Measurements from ENCODE around the gene TMEM135.
A peak's percentile ranks its signal among the peaks of the same experiment; 100 is the strongest.
"Not testable (repeated sequence)": the region's sequence is repeated elsewhere in the genome, so short reads cannot be mapped to it uniquely, and the experiment has no call there.

Gene TMEM135

DNA sequence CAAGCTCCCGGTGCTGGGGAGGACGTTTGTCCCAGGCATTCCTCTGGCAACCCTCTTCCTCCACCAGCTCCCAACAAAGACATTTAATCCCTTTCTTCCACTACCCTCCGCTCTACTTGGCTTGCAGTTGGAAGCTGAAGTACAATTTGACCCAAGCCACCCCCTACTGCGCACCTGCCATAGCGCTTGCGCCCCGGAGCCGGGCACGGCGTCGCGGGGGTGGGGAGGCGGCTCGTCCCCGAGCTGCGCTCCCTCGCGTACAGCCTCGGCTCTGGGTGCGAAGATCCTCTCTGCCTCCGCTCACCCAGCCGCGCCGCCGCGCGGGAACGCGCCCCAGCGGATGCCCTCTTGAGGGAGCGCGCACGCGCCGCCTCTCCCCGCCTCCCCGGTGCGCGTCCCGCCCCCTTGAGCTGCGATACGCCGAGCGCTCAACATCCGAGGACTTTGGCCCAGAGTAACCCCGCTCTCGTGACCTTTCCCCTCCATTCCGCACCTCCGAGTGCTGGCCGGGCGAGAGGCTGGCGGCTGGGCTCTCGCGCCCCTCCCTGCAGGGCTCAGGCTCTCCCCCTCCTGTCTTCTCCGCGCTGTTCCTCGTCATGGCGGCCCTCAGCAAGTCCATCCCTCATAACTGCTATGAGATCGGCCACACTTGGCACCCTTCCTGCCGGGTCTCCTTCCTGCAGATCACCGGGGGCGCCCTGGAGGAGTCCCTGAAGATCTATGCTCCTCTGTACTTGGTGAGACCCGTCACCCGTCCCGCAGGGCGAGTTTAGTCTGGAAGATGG is at the start of gene TMEM135:
Gene TMEM135 (plus strand): TSS at position 485 of the 785 bp plus-strand sequence. CDS start 112 bp downstream, at position 597.
- DNase-seq (ENCODE audit: low spot score): peak; percentile 98

DNA sequence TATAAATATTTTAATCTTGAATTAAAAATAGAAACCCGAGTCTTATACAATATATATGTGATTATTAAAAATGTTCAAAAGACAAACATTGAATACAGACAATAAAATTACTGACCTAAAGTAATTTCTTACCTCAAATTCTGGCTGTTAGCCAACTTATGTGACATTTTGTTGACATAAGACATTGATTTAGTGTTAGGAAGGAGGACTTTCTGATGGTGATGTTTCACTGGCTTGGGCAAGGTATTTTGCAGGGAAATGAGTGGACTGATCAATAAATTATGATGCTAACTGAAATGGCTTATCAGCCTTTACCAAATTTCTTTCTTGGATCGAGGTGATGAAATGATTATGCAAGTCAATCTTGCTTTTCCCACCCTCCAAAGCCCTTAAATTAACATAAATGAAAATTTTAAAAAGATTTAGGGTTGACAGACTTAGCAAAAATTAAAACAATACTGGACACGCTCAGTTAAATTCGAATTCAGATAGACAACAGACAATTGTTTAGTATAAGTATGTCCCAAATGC is 49.3 kb upstream of the TMEM135 start:
- DNase-seq (ENCODE audit: low spot score): no peak

DNA sequence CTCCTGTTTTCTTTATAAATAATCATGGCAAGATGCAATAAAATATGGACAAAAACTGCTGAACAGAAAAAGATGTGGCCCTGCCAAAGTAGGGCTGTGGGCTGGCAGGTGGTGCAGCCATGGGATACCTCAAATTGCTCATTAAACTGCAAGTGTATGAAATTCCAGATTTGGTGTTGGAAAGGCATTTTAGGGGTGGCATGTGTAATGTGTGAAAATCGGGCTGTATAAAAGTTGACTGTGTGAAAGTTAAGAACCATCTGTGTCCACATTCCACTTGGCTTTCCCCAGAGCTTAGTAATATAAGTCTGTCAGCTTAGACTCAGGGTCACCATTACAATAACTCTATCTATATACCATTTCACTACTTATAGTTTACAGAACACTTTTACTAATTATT is 47.7 kb upstream of the TMEM135 start:
- DNase-seq (ENCODE audit: low spot score): no peak

DNA sequence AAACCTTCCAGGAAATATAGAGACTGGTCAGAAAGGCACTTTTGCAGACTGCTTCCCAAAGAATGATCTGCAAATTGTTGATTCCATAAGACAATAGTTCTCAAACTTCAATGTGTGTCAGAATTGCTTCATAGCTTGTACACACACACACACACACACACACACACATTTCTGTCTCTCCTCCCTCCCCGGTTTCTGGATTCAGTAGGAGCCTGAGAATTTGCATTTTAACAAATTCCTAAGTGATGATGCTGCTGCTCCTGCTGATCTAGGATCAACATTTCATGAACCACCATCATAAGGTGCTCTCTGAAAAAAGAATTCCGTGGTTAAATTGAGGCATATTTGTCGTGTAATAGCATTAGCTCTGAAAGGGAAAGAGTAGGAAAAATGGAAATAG is 47.2 kb upstream of the TMEM135 start:
- DNase-seq (ENCODE audit: low spot score): peak; percentile 57

DNA sequence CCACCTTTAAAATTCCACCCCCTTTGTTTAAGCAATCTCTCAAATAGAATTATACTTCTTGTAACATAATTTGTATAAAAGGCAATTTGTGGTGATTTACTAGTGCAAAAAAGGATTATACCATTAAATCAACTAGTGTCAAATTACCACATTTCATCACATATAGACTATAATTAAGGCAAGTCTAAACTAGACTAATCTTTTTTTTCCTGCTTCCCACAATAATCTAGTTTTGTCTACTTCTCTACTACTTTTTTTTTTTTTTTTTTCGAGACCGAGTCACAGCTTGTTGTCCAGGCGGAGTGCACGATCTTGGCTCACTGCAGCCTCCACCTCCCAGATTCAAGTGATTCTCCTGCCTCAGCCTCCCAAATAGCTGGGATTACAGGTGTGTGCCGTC is 46.4 kb upstream of the TMEM135 start:
- DNase-seq (ENCODE audit: low spot score): no peak

DNA sequence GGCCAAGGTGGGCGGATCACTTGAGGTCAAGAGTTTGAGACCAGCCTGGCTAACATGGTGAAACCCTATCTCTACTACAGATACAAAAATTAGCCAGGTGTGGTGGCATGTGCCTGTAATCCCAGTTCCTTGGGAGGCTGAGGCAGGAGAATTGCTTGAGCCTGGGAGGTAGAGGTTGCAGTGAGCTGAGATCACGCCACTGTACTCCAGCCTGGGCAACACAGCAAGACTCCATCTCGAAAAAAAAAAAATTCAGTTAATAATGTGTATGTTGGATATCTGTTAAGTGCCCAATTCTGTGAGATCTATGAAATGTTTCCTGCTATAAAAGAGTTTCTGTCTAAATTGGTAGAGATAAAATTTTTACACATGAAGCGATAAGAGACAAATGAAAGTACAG is 45.4 kb upstream of the TMEM135 start:
- not testable (repeated sequence) for DNase-seq (ENCODE audit: low spot score)

DNA sequence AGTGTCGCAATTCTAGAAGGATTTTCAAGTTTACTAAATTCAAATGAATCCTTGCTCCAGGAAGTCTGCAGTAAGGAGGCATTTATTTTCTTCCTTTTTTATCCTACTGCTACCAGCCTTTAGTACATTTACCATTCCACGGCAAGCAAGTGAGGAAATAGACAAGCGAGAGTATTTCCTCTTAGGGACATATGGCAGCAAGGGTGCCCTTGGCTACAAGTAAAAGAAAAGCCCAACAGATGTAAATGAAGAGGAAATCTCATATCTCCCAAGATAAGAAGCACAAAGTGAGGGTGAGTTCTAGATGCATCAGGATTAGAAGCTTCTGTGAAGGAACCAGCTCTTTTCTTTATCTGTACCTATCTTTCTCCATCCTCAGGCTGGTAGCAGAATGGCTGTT is 44.7 kb upstream of the TMEM135 start:
- DNase-seq (ENCODE audit: low spot score): no peak

DNA sequence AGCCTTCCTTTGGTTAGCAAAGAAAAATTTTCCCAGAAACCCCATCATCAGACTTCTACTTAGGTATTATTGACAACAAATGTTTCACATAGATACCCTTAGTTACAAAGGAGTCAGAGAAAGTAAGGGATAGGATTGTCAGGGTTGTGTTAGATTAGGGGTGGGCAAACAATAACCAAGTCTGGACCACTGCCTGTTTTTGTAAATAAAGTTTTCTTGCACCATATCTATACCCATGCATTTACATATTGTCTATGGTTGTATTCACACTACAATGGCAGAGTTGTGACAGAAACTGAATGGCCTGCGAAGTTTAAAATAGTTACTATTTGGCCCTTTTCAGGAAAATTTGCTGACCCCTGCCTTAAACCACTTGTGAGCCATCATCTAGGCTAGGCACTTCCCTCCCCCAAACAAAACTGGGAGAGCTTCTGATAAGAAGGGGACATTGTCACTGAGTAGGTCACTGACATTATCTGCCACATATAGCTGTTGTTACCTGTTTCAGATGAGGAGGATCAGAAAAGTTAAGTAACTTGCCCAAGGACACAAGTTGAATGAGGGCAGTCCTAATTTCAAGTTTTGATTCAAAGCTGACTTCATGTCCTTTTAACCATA is 40.7 kb upstream of the TMEM135 start:
- no peak for DNase-seq (ENCODE audit: low spot score)

DNA sequence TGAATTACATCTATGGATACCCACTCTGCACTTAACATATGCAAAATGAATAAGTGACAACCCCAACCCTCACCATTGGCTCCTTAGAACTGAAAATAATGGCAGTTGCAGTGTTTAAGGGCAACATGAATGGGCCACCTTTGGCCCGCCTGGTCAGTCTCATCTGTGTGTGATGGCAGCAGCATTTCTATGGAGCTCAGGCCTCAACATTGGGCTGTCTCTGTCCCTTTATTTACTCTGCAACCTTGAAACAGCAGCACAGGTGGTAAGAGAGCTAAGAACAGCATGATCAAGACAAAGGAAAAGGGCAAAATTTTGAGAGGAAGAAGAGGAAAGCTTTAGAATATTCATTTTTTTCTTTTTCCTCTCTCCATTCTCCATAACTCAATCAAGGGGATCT is 38.3 kb upstream of the TMEM135 start:
- no peak for DNase-seq (ENCODE audit: low spot score)

DNA sequence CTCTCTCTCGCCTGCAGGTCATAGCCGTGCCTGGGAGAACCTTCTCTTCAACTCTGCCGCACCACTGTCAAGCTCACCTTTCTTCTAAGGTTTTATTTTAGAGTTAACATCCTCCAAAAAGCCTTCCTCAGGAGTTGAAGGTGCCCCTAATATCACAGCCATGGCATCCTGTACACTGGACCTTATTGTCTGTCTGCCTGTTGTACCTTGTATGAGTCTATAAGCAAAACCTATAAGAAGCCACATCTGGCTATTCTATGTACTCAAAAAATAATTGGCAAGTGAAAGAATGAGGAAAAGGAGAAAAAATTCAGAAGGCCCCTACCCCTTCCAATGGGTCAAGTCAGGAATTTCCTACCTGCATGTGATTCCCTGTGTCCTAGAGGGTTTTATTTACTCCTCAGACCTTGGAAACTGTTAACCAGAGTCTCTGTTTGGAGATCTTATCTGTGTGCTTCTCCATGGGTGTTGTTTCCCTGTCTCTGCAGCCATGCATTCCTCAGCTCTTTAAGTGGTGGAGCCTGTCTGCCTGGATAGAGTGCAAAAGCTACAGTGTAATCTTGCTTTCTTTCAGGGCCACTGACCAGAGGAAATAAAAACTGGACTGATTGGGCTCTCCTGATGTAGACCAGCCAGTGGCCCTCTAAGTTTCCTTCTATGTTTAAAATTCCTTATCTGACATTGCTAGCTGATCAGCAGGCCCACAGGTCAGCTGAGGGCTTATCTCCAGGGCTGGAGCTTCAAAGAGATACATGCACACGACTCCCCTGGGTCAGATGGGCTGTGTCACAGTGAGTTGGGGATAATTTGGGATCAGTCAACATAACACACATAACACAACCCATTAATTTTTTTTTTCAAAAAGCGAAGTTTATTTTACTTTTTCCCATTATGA is 37.6 kb upstream of the TMEM135 start:
- DNase-seq (ENCODE audit: low spot score): peak; percentile 46

DNA sequence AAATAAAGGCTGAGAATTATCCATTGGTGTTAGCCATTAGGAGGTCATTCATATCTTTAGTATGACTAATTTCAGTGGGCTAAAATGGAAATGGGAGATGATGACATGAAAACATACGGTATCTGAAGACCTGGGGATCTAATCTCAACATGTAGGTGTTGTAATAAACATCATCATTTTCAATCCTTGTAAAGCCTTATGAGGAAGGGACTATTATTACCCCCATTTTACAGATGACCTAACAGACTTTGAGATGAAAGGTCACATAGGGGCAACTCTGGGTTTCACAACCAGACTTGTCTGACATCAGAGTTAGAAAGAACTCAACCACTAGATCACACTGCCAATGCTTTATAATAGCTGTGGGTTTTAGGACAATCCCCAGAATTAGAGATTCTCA is 34.8 kb upstream of the TMEM135 start:
- DNase-seq (ENCODE audit: low spot score): no peak

DNA sequence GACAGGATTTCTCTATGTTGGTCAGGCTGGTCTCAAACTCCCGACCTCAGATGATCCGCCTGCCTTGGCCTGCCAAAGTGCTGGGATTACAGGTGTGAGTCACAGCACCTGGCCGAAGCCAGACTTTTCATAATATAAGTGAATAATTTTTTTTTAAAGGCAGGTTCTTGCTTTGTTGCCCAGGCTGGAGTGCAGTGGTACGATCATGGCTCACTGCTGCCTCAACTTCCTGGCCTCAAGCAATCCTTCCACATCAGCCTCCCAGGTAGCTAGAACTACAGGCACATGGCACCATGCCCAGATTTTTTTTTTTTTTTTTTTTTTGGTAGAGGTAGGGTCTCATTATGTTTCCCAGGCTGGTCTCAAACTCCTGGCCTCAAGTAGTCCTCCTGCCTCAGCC is 33.5 kb upstream of the TMEM135 start:
- not testable (repeated sequence) for DNase-seq (ENCODE audit: low spot score)

DNA sequence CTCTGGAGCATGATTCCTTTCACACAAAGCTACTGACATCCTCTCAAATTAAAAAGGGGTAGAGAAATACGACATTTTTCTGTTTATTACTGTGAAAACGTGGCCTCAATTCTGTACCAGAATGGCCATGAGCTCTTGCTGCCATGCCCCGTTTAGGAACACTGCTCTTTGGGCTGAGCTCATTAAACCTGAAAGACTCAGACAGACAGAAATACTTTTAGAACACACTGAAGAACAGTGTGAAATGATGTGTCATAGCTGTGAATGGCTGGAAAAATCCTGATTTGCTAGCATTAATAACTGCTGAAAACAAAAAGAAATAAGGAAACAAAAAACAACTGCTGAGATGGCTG is 32.2 kb upstream of the TMEM135 start:
- DNase-seq (ENCODE audit: low spot score): no peak

DNA sequence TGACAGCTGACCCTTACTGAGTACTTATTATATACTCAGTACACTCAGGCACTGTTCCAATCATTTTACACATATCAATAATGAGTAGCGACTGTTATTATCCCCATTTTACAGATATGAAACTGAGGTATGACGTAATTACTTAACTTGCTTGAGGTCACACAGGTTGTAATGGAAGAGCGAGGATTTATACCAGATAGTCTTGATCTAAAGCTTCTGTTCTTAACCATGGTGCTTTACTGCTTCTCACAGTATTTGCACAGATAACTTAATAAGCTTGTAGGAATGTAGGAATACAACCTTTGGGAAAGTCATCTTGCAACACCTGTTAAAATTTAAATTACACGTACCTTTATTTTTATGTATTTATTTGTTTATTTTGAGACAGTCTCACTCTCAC is 31.7 kb upstream of the TMEM135 start:
- DNase-seq (ENCODE audit: low spot score): no peak

DNA sequence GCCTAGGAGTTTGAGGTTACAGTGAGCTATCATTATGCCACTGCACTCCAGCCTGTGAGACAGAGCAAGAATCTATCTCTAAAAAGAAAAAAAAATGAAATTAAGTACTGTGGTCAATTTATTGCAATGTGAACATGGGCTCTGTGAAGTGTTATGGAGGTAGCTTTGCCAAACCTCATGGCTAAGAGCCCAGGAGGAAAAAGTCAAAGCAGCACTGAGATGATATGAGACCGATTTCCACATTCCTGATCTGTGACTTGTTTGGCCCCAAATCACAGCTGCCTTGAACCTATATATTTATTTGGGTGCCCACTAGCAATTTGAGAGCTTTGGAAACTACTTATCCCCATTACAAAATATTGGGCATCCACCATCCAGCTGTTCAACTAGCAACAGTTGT is 29.8 kb upstream of the TMEM135 start:
- no peak for DNase-seq (ENCODE audit: low spot score)

DNA sequence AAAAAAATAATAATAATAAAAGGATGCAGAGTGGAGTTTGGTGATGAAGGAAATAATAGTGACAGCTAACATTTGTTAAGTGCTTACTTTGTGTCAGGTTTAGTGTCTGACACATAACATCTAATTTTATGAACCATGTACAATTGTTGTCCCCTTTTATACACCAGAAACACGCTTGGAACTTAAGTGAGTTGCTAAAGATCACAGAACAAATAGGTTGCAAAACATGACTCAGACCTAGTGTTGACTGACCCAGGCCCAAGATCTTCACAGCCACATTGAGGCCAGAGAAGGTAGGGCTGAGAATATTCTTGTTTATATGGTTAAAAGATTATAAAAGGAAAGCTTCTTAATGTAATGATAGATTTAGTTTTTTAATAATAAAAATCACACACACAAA is 25.6 kb upstream of the TMEM135 start:
- no peak for DNase-seq (ENCODE audit: low spot score)

DNA sequence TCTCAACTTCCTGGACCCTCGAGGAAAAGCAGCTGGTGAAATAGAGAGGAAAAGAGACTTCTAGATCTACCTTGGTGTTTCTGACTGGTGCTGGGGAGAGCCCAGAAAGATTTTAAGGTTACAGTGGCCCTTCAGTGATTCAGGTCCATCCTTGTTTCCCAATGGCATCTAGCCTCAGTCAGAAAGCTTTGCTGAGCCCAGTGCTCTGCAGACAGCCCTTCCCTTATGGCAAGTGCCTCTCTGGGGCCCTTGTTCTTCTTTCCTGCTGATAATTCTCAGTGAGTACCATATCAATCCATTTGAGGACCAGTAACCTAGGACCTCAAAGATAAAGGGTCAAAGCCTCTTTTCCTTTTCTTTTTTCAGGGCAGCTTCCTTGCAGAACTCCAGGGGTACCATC is 25.1 kb upstream of the TMEM135 start:
- DNase-seq (ENCODE audit: low spot score): no peak

DNA sequence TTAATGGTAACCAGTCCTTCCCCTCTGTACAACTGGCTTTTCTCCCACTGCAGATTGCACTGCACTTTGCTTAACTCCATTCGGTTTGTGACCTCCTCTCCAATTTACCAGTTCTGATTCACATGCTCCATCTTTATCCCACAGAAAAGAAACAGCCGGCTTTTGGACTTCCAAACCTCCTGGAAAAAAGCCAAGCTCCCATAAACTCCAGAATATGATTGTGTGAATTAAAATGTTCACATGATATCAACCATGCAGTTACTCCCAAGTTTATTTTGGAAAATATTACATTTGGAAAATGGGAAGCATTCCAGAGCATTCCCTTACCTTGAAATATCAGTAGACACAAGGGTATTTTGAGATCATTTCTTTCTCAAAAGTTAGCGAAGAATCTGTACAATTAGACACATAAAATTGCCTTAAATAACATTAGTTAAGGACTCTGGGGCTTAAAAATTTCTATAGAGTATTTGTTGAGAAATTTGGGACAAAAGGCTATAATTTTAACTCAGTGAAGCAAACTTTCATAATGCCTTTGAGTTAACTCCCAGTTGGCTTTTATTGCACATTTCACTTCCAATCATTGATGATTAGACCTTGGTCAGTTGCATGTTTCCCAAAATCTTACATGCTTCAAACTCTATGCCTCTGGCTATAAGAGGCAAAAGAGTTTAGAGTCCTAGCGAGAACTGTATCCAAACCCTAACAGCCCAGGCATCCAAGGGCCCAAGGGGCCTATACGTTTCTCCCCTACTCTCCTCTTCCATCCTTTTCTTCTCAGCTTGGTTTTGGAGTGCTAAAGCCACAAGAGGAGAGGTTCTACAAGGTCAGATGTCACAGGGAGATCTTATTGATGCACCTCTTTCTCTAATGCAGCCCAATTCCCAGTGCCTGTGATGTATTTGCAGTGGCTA is 23.6 kb upstream of the TMEM135 start:
- no peak for DNase-seq (ENCODE audit: low spot score)

DNA sequence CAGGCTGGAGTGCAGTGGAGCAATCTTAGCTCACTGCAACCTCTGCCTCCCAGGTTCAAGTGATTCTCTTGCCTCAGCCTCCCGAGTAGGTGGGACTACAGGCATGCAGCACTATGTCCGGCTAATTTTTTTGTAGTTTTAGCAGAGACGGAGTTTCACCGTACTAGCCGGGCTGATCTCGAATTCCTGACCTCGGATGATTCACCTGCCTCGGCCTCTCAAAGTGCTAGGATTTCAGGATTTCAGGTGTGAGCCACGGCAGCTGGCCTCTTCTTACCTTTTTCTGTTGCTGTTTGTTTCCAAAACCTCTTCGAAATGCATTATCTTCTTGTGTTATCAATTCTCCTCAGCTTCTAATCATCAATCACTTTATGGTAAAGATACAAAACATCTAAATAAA is 22.1 kb upstream of the TMEM135 start:
- no peak for DNase-seq (ENCODE audit: low spot score)

DNA sequence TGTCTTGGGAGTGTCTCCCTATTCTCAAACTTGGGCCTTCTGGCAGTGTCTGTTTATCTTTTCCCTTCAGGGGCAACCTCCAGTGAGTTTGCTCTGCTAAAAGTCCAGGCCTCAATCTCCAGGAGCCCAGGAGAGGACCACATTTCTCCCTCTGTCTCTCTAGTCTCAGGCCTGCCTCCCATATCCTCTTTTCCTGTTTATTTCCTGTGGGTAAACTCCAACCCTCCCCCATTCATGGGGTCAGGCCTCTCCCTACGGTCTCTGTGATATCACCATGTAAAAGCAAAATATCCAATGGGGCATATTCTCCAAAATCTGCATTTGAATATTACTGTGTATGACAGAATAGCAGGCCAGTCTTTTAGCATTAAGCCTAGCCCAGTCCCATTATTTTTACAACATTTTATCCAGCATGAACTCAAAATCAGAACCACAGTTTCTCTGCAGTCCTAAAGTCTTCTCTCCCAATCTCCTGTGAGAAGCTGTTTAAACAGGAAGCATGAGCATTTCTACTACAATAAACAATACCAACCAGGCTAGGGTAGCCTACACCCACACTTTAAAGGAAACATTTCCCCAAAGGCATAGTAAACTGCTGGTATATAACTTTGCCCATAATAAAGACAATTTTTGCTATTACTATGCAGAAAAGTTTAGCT is 18.0 kb upstream of the TMEM135 start:
- no peak for DNase-seq (ENCODE audit: low spot score)

DNA sequence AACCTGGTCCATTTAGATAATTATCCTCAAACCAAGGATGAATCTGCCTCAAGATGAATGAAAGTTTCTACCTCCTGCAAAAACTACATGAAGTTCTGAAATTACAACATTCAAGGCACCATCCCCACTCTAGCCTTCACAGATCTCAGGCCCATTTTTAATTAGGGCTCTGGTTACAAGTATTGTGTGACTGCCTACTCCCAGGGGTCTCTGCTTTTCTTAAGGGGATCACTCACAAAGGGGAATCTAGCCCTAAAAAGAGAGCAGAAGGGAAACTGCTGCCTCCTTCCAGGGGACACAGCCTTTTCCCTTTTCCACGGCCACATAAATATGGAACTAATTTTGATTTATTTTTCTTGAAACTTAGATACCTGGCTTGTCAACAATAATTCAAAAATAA is 17.4 kb upstream of the TMEM135 start:
- peak; percentile 31 for DNase-seq (ENCODE audit: low spot score)
